Ishikawa (cell line): Measurements from ENCODE around the gene HOXC11.

ENCODE experiments used
- CEBPB ChIP-seq: IDR thresholded peaks from 2 replicates; pipeline ENCODE4 v1.6.1; 2012
- CREB1 ChIP-seq: IDR thresholded peaks from 2 replicates; pipeline ENCODE4 v1.6.1; 2012; ENCODE audit warnings: low read depth
- EGR1 ChIP-seq: IDR thresholded peaks from 2 replicates; pipeline ENCODE4 v1.6.1; 2012
- EP300 ChIP-seq: IDR thresholded peaks from 2 replicates; pipeline ENCODE4 v1.6.1; 2012; ENCODE audit warnings: borderline replicate concordance
- MAX ChIP-seq: IDR thresholded peaks from 2 replicates; pipeline ENCODE4 v1.6.1; 2012
- RAD21 ChIP-seq: IDR thresholded peaks from 2 replicates; pipeline ENCODE4 v1.6.1; 2012; ENCODE audit warnings: low read depth
- REST ChIP-seq: IDR thresholded peaks from 2 replicates; pipeline ENCODE4 v1.6.1; 2012; ENCODE audit warnings: low read depth, mild to moderate bottlenecking
- TAF1 ChIP-seq: IDR thresholded peaks from 2 replicates; pipeline ENCODE4 v1.6.1; 2012; ENCODE audit warnings: low read depth, mild to moderate bottlenecking
- TCF12 ChIP-seq: IDR thresholded peaks from 2 replicates; pipeline ENCODE4 v1.6.1; 2012; ENCODE audit warnings: low read depth
- TEAD4 ChIP-seq: IDR thresholded peaks from 2 replicates; pipeline ENCODE4 v1.6.1; 2012
- YY1 ChIP-seq: IDR thresholded peaks from 2 replicates; pipeline ENCODE4 v1.6.1; 2012; ENCODE audit warnings: low read depth

GRCh38 chr12:53981634-53982565 lies 9.0 kb downstream of the HOXC11 start:
- TF ChIP-seq TAF1 (no peak), REST (no peak), EGR1 (no peak), CREB1 (no peak), YY1 (no peak), RAD21 (no peak), TEAD4 (no peak), EP300 (no peak), MAX (no peak), CEBPB (no peak), TCF12 (no peak)
